Ovary (tissue), 9 donors: ENCODE results near the gene LIN52. TPM values are rescaled to one million over a fixed set of nuclear protein-coding genes. Genes with fewer than 3 reads are reported as not detected.

Source experiments
- DNase-seq, 5 donors: peaks; one replicate each; pipeline ENCODE4 v3.0.0-alpha.2; 2019 to 2020
- H3K27ac ChIP-seq, 2 donors: fragments of 200-600 bp; one replicate each; pipeline versions ENCODE4 v1.5.1 to v1.8.0; 2019 to 2022
- H3K27me3 ChIP-seq: fragments of 200-600 bp; one replicate; pipeline ENCODE4 v1.8.0; 2022
- H3K36me3 ChIP-seq: fragments of 200-600 bp; sonication (generic); one replicate; pipeline ENCODE4 v1.5.1; 2019
- H3K4me1 ChIP-seq: one replicate; pipeline ENCODE4 v1.8.1; 2013; ENCODE audit warnings: mild to moderate bottlenecking, moderate library complexity; ENCODE audit not compliant: insufficient read depth
- H3K4me3 ChIP-seq: fragments of 200-600 bp; sonication (generic); one replicate; pipeline ENCODE4 v1.5.1; 2017
- H3K9me3 ChIP-seq, 2 donors: fragments of 200-600 bp in 1 of 2; sonication (generic) in 1 of 2; one replicate each; pipeline versions ENCODE4 v1.5.1 to v1.8.1; 2013 to 2019; ENCODE audit warnings: mild to moderate bottlenecking in 1 of 2, moderate library complexity in 1 of 2
- EP300 ChIP-seq: sonication (generic); formaldehyde crosslinking; IDR thresholded peaks from one replicate; pipeline ENCODE4 v1.6.1; 2017; ENCODE audit warnings: antibody characterized with exemption
- POLR2A ChIP-seq: fragments of 450-650 bp; IDR thresholded peaks from one replicate; pipeline ENCODE4 v1.6.1; 2017; ENCODE audit warnings: antibody characterized with exemption, mild to moderate bottlenecking, moderate library complexity
- WGBS, 3 donors: extraction: QIAGEN DNeasy Blood & Tissue Kit in 1 of 3; methylation state at CpG; one replicate each; pipeline versions ENCODE4 v1.1.5 to v1.1.7; 2013 to 2017; 5-methylcytosine and 5-hydroxymethylcytosine counted together
- intact Hi-C, 4 donors: fragments of 100-400 bp; cut with DNase I; formaldehyde crosslinking; loops; one replicate each; pipeline versions ENCODE4 v1.11.0 to v1.15.1; 2022 to 2023
- polyA plus RNA-seq, 2 donors: library from polyadenylated mRNA; stranded (reverse); fragments of 200-250 nt in 1 of 2; fragments of 350-450 nt in 1 of 2; fragmentation: Illumina TruSeq in 1 of 2; extraction: RNeasy Lipid Tissue Mini Kit (QIAGEN cat#74804) in 1 of 2; gene quantifications; one replicate each; pipeline ENCODE4 v1.2.3, GENCODE V29; 2013 to 2014
- total RNA-seq, 7 donors: library from RNA; depleted of rRNA in 2 of 7; stranded (reverse); fragments of >200 nt in 2 of 7; fragmentation: NEBNext Ultra II Directional in 3 of 7; extraction: Animal tissue kit (Norgen Biotek cat#: 25700) in 3 of 7; gene quantifications; one replicate each; pipeline versions ENCODE4 v1.1.0 to v1.2.4, GENCODE V29; 2016 to 2023
- TF ChIP-seq, protein P1 (sequence below), 3 donors: fragments of 450-650 bp in 2 of 3; fragments of 200-600 bp in 1 of 3; IDR thresholded peaks; one replicate each; pipeline versions ENCODE4 v1.5.1 to v1.8.0; 2016 to 2022; ENCODE audit warnings: antibody characterized with exemption in 3 of 3, mild to moderate bottlenecking in 1 of 3
- donor health status: DM: no; HTN: no; CAD: no; lungs with moderate emphysema.
- donor health status: DM: no; HTN: no; CAD: no.
- donor health status: Bipolar disorder and iron deficiency.
- donor health status: DM: yes; HTN: yes; CAD: no.
- donor health status: DM: no; HTN: no; CAD: no.
- donor health status: DM: yes; HTN: yes; CAD: no.

The LIN52 gene
- total and polyA plus RNA-seq, 9 donors, result 8.6 to 12.5 (median 10.0) TPM

DNA sequence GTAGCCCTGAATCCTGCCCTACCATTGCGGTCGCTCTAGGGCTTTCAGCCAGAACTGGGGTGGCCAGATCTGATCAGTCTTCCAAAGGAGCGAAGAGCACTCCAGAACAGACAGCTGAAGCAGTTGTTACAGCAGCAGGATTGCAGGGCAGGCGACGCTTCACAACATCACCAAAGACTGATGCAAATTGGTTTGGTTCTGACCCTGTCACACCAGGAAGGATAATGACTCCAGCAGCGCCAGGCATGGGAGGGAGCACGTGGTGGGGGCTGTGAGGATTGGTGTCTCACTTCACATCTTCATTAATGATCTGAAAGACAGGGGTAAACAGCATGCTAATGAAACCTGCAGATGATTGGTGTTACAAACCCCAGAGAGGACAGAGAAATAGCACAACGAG is 123.9 kb downstream of the LIN52 start:
- H3K27me3 ChIP-seq, result no peaks in the 10 kb centered on the region
- no peaks in the 10 kb centered on the region for H3K4me1 ChIP-seq
- TF ChIP-seq, protein P1, sequence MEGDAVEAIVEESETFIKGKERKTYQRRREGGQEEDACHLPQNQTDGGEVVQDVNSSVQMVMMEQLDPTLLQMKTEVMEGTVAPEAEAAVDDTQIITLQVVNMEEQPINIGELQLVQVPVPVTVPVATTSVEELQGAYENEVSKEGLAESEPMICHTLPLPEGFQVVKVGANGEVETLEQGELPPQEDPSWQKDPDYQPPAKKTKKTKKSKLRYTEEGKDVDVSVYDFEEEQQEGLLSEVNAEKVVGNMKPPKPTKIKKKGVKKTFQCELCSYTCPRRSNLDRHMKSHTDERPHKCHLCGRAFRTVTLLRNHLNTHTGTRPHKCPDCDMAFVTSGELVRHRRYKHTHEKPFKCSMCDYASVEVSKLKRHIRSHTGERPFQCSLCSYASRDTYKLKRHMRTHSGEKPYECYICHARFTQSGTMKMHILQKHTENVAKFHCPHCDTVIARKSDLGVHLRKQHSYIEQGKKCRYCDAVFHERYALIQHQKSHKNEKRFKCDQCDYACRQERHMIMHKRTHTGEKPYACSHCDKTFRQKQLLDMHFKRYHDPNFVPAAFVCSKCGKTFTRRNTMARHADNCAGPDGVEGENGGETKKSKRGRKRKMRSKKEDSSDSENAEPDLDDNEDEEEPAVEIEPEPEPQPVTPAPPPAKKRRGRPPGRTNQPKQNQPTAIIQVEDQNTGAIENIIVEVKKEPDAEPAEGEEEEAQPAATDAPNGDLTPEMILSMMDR (IDR thresholded peaks at IDR 0.05), result no peak
- TF ChIP-seq EP300 (no peak), POLR2A (no peak)
- intact Hi-C loops, result no loop called here
- DNase-seq, result no peak
- H3K9me3 ChIP-seq, result no peaks in the 10 kb centered on the region
- no peaks in the 10 kb centered on the region for H3K36me3 ChIP-seq
- 54 to 67% (median 55%) methylated on average over 8 of the region's 8 CpGs for WGBS, 3 donors
- no peak overlapping the region for H3K4me3 ChIP-seq
- no peak overlapping the region for H3K27ac ChIP-seq

DNA sequence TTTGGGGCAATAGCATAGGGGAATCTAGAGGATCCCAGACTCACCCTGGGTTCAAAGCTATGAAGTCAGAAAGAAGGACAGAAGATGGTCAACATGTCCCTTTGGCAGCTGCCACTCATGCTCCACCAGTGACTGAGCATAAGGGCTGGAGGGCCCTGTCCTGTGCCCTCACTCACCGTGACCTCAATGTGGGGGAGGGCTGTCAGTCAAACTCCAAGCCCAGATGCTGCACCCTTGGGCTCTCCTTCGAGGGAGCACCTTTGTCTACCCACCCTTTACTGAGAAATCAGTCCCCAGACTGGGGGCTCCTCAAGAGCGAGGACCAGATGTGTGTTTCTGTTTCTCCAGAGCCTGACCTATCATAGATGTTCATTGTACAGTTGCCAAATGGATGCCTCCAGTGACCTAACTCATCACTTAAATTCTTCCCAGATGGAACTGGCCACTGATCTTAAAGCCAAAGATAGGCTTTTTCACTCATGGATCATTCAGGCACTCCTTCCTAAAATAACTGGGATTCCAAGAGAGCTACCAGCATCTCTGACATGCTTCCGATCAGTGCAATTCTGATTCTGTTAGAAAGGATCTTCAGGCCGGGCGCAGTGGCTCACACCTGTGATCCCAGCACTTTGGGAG is 127.3 kb downstream of the LIN52 start:
- no peak for TF ChIP-seq EP300
- TF ChIP-seq, protein P1 (IDR thresholded peaks at IDR 0.05), result no peak
- no peak for TF ChIP-seq POLR2A
- WGBS, 3 donors, result 72 to 79% (median 73%) methylated on average over 6 of the region's 6 CpGs

DNA sequence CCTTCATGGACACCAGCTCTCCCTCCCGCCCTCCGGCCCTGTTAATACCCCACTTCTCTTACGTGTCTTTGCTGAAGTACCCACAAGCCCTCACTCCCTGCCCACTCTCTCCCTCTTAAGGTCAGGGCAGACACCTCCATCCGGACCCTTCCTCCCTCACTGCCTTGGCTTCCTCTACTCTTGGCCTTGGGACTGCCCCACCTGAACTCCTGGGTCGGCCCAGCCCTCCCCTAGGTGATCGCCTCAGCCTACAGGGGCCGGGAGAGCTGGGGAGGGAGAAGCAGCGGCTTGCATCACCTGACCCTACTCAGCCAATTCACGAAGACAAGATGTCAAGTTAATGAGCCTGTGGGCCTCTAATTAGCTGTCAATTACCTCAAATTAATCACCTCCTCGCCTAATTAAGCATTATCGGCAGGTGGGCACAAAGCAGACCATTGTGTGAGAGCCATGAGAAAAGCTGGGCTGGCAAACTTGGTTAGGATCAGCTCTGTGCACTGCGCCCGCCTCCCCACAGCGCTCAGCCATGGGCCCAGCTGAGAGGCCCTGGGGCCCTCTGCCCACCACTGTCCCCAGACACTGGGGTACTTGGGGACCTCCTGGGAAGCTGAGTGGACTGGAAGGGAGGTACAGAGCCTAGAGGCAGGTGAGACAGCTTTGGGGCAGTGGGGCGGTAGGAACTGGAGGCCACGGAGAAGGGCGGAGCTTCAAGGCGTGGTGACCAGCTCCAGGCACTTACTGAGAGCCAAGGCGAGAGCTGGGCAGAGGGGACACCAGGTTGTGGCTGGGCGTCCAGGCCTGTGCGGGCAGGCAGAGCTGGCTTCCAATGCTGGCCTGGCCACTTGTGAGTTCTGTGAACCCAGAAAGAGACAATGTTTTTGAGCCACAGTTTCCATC is 129.4 kb downstream of the LIN52 start:
- Histone ChIP-seq H3K27me3 (no peaks in the 10 kb centered on the region), H3K27ac (no peak overlapping the region), H3K4me3 (no peak overlapping the region), H3K4me1 (no peaks in the 10 kb centered on the region), H3K9me3 (no peaks in the 10 kb centered on the region), H3K36me3 (no peaks in the 10 kb centered on the region)
- intact Hi-C loops, result no loop called here
- DNase-seq, result no peak
- 66 to 70% (median 68%) methylated on average over 21 of the region's 21 CpGs for WGBS, 3 donors
- TF ChIP-seq EP300 (no peak), POLR2A (no peak)
- TF ChIP-seq, protein P1 (IDR thresholded peaks at IDR 0.05), result no peak

More for the DNA sequence above, 127.3 kb downstream of the LIN52 start:
- H3K36me3 ChIP-seq, result no peaks in the 10 kb centered on the region
- no peaks in the 10 kb centered on the region for H3K4me1 ChIP-seq
- no peak for DNase-seq
- intact Hi-C loops, result no loop called here
- no peaks in the 10 kb centered on the region for H3K27me3 ChIP-seq
- no peaks in the 10 kb centered on the region for H3K9me3 ChIP-seq
- no peak overlapping the region for H3K4me3 ChIP-seq
- no peak overlapping the region for H3K27ac ChIP-seq

DNA sequence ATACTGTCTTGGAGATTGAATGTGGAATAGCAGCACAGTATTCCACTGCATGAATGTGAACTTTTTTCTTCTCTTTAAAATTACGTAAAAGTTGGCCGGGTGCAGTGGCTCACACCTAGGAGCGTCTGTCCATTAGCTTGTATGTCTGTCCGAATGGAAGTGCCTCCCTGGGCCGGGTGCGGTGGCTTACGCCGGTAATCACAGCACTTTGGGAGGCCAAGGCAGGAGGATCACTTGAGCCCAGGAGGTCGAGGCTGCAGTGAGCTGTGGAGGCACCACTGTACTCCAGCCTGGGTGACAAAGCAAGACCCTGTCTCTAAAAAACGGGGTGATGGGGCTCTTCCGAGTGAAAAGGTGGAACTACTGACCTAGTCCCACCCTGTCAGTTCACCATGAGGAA is 131.9 kb downstream of the LIN52 start:
- intact Hi-C loops, result no loop called here
- Histone ChIP-seq H3K4me3 (no peak overlapping the region), H3K9me3 (no peaks in the 10 kb centered on the region), H3K4me1 (no peaks in the 10 kb centered on the region), H3K27me3 (no peaks in the 10 kb centered on the region), H3K36me3 (no peaks in the 10 kb centered on the region), H3K27ac (no peak overlapping the region)
- TF ChIP-seq EP300 (no peak), POLR2A (no peak)
- TF ChIP-seq, protein P1 (IDR thresholded peaks at IDR 0.05), result no peak
- no peak for DNase-seq
- 82 to 93% (median 88%) methylated on average over 11 of the region's 11 CpGs for WGBS, 3 donors
